Measurements from ENCODE around the gene PFN1.

Gene PFN1

DNA sequence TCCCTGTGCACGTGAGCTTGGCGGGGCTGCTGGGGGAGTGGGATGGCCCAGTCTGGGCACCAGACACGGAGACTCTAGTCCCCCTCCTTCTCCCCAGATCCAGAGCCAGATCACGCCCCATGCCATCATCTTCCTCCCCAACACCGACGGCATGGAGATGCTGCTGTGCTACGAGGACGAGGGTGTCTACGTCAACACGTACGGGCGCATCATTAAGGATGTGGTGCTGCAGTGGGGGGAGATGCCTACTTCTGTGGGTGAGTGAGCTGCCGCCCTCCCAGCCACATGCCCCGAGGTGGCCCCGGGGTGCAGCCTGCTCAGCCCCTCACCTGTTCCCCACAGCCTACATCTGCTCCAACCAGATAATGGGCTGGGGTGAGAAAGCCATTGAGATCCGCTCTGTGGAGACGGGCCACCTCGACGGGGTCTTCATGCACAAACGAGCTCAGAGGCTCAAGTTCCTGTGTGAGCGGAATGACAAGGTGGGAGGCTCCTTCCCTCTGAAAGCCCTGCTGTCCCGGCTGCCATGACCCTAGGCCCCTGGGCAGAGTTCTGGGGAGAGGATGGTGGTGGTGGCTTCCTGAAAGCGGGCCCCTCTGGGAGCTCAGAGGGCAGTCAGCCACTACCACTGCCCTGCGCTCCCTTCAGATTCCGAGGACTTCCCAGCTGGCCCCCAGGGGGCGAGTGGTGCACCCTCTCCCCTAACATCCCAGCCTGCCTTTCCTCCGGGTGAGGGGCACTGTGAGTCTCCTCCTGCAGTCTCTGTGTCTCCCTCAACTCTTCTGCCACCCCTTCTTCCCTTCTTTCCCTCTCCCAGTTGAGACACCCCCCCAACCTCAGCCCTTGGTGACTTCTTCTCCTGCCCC lies 51.8 kb downstream of the PFN1 start:
- DNase-seq = no peak

DNA sequence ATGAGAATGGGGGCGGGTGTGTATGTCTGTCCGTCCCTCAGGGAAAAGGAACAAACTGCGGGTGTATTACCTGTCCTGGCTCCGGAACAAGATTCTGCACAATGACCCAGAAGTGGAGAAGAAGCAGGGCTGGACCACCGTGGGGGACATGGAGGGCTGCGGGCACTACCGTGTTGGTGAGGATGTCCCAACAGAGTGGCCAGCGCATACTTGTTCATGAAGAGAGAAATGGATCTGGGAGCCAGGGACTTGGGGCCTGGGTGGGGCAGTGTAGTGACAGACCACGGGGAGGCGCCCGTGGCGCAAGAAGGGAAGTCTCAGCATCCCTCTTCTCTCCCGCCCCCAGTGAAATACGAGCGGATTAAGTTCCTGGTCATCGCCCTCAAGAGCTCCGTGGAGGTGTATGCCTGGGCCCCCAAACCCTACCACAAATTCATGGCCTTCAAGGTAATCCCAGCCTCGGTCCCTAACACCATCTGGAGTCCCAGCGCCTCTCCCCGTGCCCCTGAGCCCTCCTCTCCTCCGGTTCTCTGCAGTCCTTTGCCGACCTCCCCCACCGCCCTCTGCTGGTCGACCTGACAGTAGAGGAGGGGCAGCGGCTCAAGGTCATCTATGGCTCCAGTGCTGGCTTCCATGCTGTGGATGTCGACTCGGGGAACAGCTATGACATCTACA lies 52.5 kb downstream of the PFN1 start:
- DNase-seq = no peak

All from right kidney (tissue), 1 donor.